ENCODE data around the gene WDR20. TPM values are rescaled to one million over a fixed set of nuclear protein-coding genes. Genes with fewer than 3 reads are reported as not detected.

The WDR20 gene
- total RNA-seq, 3 donors from 2014 or later = 19.5 to 42.0 (median 24.6) TPM

GRCh38 chr14:102195446-102195845 lies 55.7 kb downstream of the WDR20 start:
- Histone ChIP-seq H3K27ac (no peak overlapping the region), H3K36me3 (no peaks in the 10 kb centered on the region), H3K9me3 (no peaks in the 10 kb centered on the region), H3K27me3 (no peaks in the 10 kb centered on the region), H3K4me3 (no peak overlapping the region), H3K4me1 (no peaks in the 10 kb centered on the region)
- TF ChIP-seq POLR2AphosphoS5 (IDR thresholded peaks at IDR 0.05) = no peak
- no peak for TF ChIP-seq POLR2A (IDR thresholded peaks at IDR 0.05)
- TF ChIP-seq CTCF (IDR thresholded peaks at IDR 0.05) = no peak
- DNase-seq (ENCODE audit: low spot score in 2 of 2) = no peak
- intact Hi-C loops (cut with DNase I; ENCODE audit: low total_unique reads) = no loop called here

GRCh38 chr14:102196039-102196901 lies 56.6 kb downstream of the WDR20 start:
- no peaks in the 10 kb centered on the region for H3K27me3 ChIP-seq
- no peak overlapping the region for H3K27ac ChIP-seq
- no peak overlapping the region for H3K4me3 ChIP-seq
- H3K9me3 ChIP-seq = no peaks in the 10 kb centered on the region
- H3K4me1 ChIP-seq = no peaks in the 10 kb centered on the region
- H3K36me3 ChIP-seq = no peaks in the 10 kb centered on the region
- no peak for TF ChIP-seq POLR2A (IDR thresholded peaks at IDR 0.05)
- no peak for TF ChIP-seq CTCF (IDR thresholded peaks at IDR 0.05)
- intact Hi-C loops (cut with DNase I; ENCODE audit: low total_unique reads) = no loop called here
- DNase-seq (ENCODE audit: low spot score in 2 of 2) = no peak

GRCh38 chr14:102196902-102197230 lies 57.2 kb downstream of the WDR20 start:
- Histone ChIP-seq H3K36me3 (no peaks in the 10 kb centered on the region), H3K4me1 (no peaks in the 10 kb centered on the region), H3K4me3 (no peak overlapping the region), H3K27ac (no peak overlapping the region), H3K27me3 (no peaks in the 10 kb centered on the region), H3K9me3 (no peaks in the 10 kb centered on the region)
- intact Hi-C loops (cut with DNase I; ENCODE audit: low total_unique reads) = no loop called here
- TF ChIP-seq POLR2A (IDR thresholded peaks at IDR 0.05) (no peak), CTCF (IDR thresholded peaks at IDR 0.05) (no peak), POLR2AphosphoS5 (IDR thresholded peaks at IDR 0.05) (no peak)
- no peak for DNase-seq (ENCODE audit: low spot score in 2 of 2)

- H3K4me1 ChIP-seq = no peaks in the 10 kb centered on the region
- no peaks in the 10 kb centered on the region for H3K27me3 ChIP-seq
- no peak for DNase-seq (ENCODE audit: low spot score in 2 of 2)
- no peak overlapping the region for H3K4me3 ChIP-seq
- TF ChIP-seq CTCF (IDR thresholded peaks at IDR 0.05) (no peak), POLR2A (IDR thresholded peaks at IDR 0.05) (no peak), POLR2AphosphoS5 (IDR thresholded peaks at IDR 0.05) (no peak)
- intact Hi-C loops (cut with DNase I; ENCODE audit: low total_unique reads) = no loop called here
- no peak overlapping the region for H3K27ac ChIP-seq
- no peaks in the 10 kb centered on the region for H3K9me3 ChIP-seq
- H3K36me3 ChIP-seq = no peaks in the 10 kb centered on the region
Measured at GRCh38 chr14:102197317-102197853, 57.7 kb downstream of the WDR20 start.

- H3K4me1 ChIP-seq = no peaks in the 10 kb centered on the region
- H3K9me3 ChIP-seq = no peaks in the 10 kb centered on the region
- no peak overlapping the region for H3K4me3 ChIP-seq
- intact Hi-C loops (cut with DNase I; ENCODE audit: low total_unique reads) = no loop called here
- H3K27ac ChIP-seq = no peak overlapping the region
- TF ChIP-seq POLR2A (IDR thresholded peaks at IDR 0.05) (no peak), POLR2AphosphoS5 (IDR thresholded peaks at IDR 0.05) (no peak), CTCF (IDR thresholded peaks at IDR 0.05) (no peak)
- DNase-seq (ENCODE audit: low spot score in 2 of 2) = no peak
- no peaks in the 10 kb centered on the region for H3K27me3 ChIP-seq
- no peaks in the 10 kb centered on the region for H3K36me3 ChIP-seq
Measured at GRCh38 chr14:102200690-102201352, 61.1 kb downstream of the WDR20 start.

All from breast epithelium (tissue), 4 donors.